Measurements from ENCODE around the gene USP48.

GRCh38 chr1:21830792-21831453, 48.0 kb upstream of the USP48 start:
- TF ChIP-seq SUZ12 (IDR thresholded peaks at IDR 0.05), result no peak
- no peak for TF ChIP-seq ELF4 (IDR thresholded peaks at IDR 0.05)
- TF ChIP-seq, protein P1, sequence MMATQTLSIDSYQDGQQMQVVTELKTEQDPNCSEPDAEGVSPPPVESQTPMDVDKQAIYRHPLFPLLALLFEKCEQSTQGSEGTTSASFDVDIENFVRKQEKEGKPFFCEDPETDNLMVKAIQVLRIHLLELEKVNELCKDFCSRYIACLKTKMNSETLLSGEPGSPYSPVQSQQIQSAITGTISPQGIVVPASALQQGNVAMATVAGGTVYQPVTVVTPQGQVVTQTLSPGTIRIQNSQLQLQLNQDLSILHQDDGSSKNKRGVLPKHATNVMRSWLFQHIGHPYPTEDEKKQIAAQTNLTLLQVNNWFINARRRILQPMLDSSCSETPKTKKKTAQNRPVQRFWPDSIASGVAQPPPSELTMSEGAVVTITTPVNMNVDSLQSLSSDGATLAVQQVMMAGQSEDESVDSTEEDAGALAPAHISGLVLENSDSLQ (IDR thresholded peaks at IDR 0.05), result no peak
